ENCODE measurements around the gene GJB3. TPM values are rescaled to one million over a fixed set of nuclear protein-coding genes. Genes with fewer than 3 reads are reported as not detected.

GJB3 gene
- total RNA-seq, 1 experiment from 2014 or later: 63.0 TPM

GRCh38 chr1:34785875-34786470 is 5.0 kb downstream of the GJB3 start:
- Histone ChIP-seq H3F3A (ENCODE audit: insufficient read depth, low read depth) (peaks cover 50% of the 10 kb centered on the region), H3K4me3 (no peak overlapping the region), H3K4me1 (replicated peaks; ENCODE audit: insufficient read depth) (peaks cover 24% of the 10 kb centered on the region), H3K4me2 (no peak overlapping the region), H2AFZ (no peak overlapping the region), H3K27ac (no peak overlapping the region), H3K9me2 (ENCODE audit: insufficient read depth) (no peaks in the 10 kb centered on the region), H3K36me3 (ENCODE audit: low read depth) (peaks cover 26% of the 10 kb centered on the region; the same call in 1 of the 2 replicates), H3K27me3 (ENCODE audit: insufficient read depth, low read depth) (no peaks in the 10 kb centered on the region), H3K79me2 (ENCODE audit: low read depth) (peaks cover 45% of the 10 kb centered on the region), H3K9me3 (ENCODE audit: insufficient read depth, low read depth) (no peaks in the 10 kb centered on the region), H4K20me1 (ENCODE audit: insufficient read depth) (peaks cover 30% of the 10 kb centered on the region)
- TF ChIP-seq EZH2 (IDR thresholded peaks at IDR 0.05; ENCODE audit: low read depth) (no peak), CTCF (conservative IDR thresholded peaks at IDR 0.05) (no peak)
- DNase-seq: no peak
- ChIA-PET POLR2A (ENCODE audit: unreplicated experiment) (interaction anchor here (0.6 to 0.7 kb wide), 2 partner anchors 31 to 189 kb away, joined by 3 to 4 read pairs; no protein-coding TSS in a partner anchor), CTCF (interaction anchor here (0.6 to 1.5 kb wide), 5 partner anchors 31 to 575 kb away, joined by 3 to 10 read pairs (median 4); partner anchors contain the start of genes GJB5 and SMIM12)
- intact Hi-C loops (cut with micrococcal nuclease; ENCODE audit: unreplicated experiment): loop anchor here (1.0 to 5.0 kb wide), 2 partner anchors 66 to 81 kb away; no protein-coding TSS in a partner anchor
- no TSS peak for BruUV-seq (replicated peaks)

GRCh38 chr1:34786521-34787325 is 5.7 kb downstream of the GJB3 start:
- POLR2A ChIA-PET (ENCODE audit: unreplicated experiment): interaction anchor here (0.6 to 0.7 kb wide), 2 partner anchors 31 to 188 kb away, joined by 3 to 4 read pairs; no protein-coding TSS in a partner anchor
- no peak overlapping the region for H3K4me2 ChIP-seq
- H2AFZ ChIP-seq: no peak overlapping the region

More at GRCh38 chr1:34786521-34787325, 5.7 kb downstream of the GJB3 start:
- Histone ChIP-seq H3K27me3 (ENCODE audit: insufficient read depth, low read depth) (no peaks in the 10 kb centered on the region), H3K4me1 (replicated peaks; ENCODE audit: insufficient read depth) (peaks cover 24% of the 10 kb centered on the region), H3K4me3 (no peak overlapping the region), H3K9me2 (ENCODE audit: insufficient read depth) (no peaks in the 10 kb centered on the region), H4K20me1 (ENCODE audit: insufficient read depth) (peaks cover 30% of the 10 kb centered on the region), H3K9me3 (ENCODE audit: insufficient read depth, low read depth) (no peaks in the 10 kb centered on the region), H3K27ac (no peak overlapping the region), H3K36me3 (ENCODE audit: low read depth) (peaks cover 26% of the 10 kb centered on the region; the same call in 1 of the 2 replicates), H3F3A (ENCODE audit: insufficient read depth, low read depth) (peaks cover 50% of the 10 kb centered on the region), H3K79me2 (ENCODE audit: low read depth) (peaks cover 38% of the 10 kb centered on the region)
- BruUV-seq (replicated peaks): no TSS peak
- DNase-seq: peak; percentile 55 to 61
- TF ChIP-seq CTCF (conservative IDR thresholded peaks at IDR 0.05): peak; percentile 82
- TF ChIP-seq EZH2 (IDR thresholded peaks at IDR 0.05; ENCODE audit: low read depth): no peak
- CTCF ChIA-PET: interaction anchor here (0.6 to 1.5 kb wide), 5 partner anchors 32 to 77 kb away, joined by 3 to 10 read pairs (median 4); partner anchors contain the start of genes GJB5 and SMIM12
- intact Hi-C loops (cut with micrococcal nuclease; ENCODE audit: unreplicated experiment): loop anchor here (1.0 to 5.0 kb wide), 2 partner anchors 66 to 81 kb away; no protein-coding TSS in a partner anchor
